Parathyroid adenoma (tissue), 2 donors: Measurements from ENCODE around the gene ZNF70.

Source experiments
- H2AFZ ChIP-seq: fragments of 300-600 bp; sonication (generic); one replicate; pipeline ENCODE4 v1.7.0; 2017; ENCODE audit warnings: antibody characterized with exemption, mild to moderate bottlenecking
- H3K27ac ChIP-seq: fragments of 300-600 bp; sonication (generic); one replicate; pipeline ENCODE4 v1.7.0; 2017
- H3K27me3 ChIP-seq: fragments of 300-600 bp; sonication (generic); one replicate; pipeline ENCODE4 v1.7.0; 2017; ENCODE audit warnings: low read length; ENCODE audit not compliant: control insufficient read depth, insufficient read depth
- H3K36me3 ChIP-seq: fragments of 300-600 bp; sonication (generic); one replicate; pipeline ENCODE4 v1.7.0; 2017; ENCODE audit warnings: low read length; ENCODE audit not compliant: control insufficient read depth, insufficient read depth
- H3K4me1 ChIP-seq: fragments of 300-600 bp; sonication (generic); one replicate; pipeline ENCODE4 v1.7.0; 2017; ENCODE audit warnings: control low read depth
- H3K4me2 ChIP-seq: fragments of 300-600 bp; sonication (generic); one replicate; pipeline ENCODE4 v1.7.0; 2017; ENCODE audit warnings: low read length
- H3K4me3 ChIP-seq: fragments of 300-600 bp; sonication (generic); one replicate; pipeline ENCODE4 v1.7.0; 2017; ENCODE audit warnings: low read depth, low read length
- H3K79me2 ChIP-seq: fragments of 300-600 bp; sonication (generic); one replicate; pipeline ENCODE4 v1.7.0; 2017; ENCODE audit warnings: control low read depth
- H3K9ac ChIP-seq: fragments of 300-600 bp; sonication (generic); one replicate; pipeline ENCODE4 v1.7.0; 2017; ENCODE audit warnings: mild to moderate bottlenecking
- H3K9me3 ChIP-seq: fragments of 300-600 bp; sonication (generic); one replicate; pipeline ENCODE4 v1.7.0; 2017; ENCODE audit warnings: low read length; ENCODE audit not compliant: control insufficient read depth
- CTCF ChIP-seq: fragments of 300-600 bp; sonication (generic); IDR thresholded peaks from one replicate; pipeline ENCODE4 v1.7.0; 2017; ENCODE audit warnings: antibody characterized with exemption, mild to moderate bottlenecking
- donor health status: primary hyperparathyroidism.

Gene ZNF70

GRCh38 chr22:23751441-23751996 lies 607 bp upstream of the ZNF70 start:
- no peak for TF ChIP-seq CTCF
- Histone ChIP-seq H3K4me3 (peak overlapping the region; percentile 74), H3K4me1 (peaks cover 2% of the 10 kb centered on the region), H3K36me3 (no peaks in the 10 kb centered on the region), H3K27me3 (no peaks in the 10 kb centered on the region), H3K27ac (peak overlapping the region; percentile 85), H3K9me3 (no peaks in the 10 kb centered on the region), H3K4me2 (peak overlapping the region; percentile 94), H3K9ac (peak overlapping the region; percentile 21), H2AFZ (peak overlapping the region; percentile 90), H3K79me2 (no peaks in the 10 kb centered on the region)

GRCh38 chr22:23750367-23750713 lies 572 bp downstream of the ZNF70 start:
- H2AFZ ChIP-seq, result peak overlapping the region; percentile 69
- H3K4me2 ChIP-seq, result peak overlapping the region; percentile 98
- H3K79me2 ChIP-seq, result no peaks in the 10 kb centered on the region
- H3K27me3 ChIP-seq, result no peaks in the 10 kb centered on the region
- no peaks in the 10 kb centered on the region for H3K9me3 ChIP-seq
- no peak for TF ChIP-seq CTCF
- peaks cover 2% of the 10 kb centered on the region for H3K4me1 ChIP-seq
- peak overlapping the region; percentile 79 for H3K4me3 ChIP-seq
- peak overlapping the region; percentile 63 for H3K27ac ChIP-seq
- H3K9ac ChIP-seq, result no peak overlapping the region
- no peaks in the 10 kb centered on the region for H3K36me3 ChIP-seq

- H3K27ac ChIP-seq, result peak overlapping the region; percentile 63
- H3K4me2 ChIP-seq, result peak overlapping the region; percentile 98
- no peaks in the 10 kb centered on the region for H3K79me2 ChIP-seq
- no peaks in the 10 kb centered on the region for H3K9me3 ChIP-seq
- H2AFZ ChIP-seq, result peak overlapping the region; percentile 69
- no peaks in the 10 kb centered on the region for H3K27me3 ChIP-seq
- peak overlapping the region; percentile 79 for H3K4me3 ChIP-seq
- no peak overlapping the region for H3K9ac ChIP-seq
- TF ChIP-seq CTCF, result no peak
- peaks cover 5% of the 10 kb centered on the region for H3K4me1 ChIP-seq
- no peaks in the 10 kb centered on the region for H3K36me3 ChIP-seq
Observed at GRCh38 chr22:23749841-23750301, 1.0 kb downstream of the ZNF70 start.

GRCh38 chr22:23745791-23746190 lies 5.1 kb downstream of the ZNF70 start:
- peak overlapping the region; percentile 2 for H3K4me2 ChIP-seq
- no peak for TF ChIP-seq CTCF
- no peak overlapping the region for H3K4me3 ChIP-seq
- H3K27ac ChIP-seq, result peak overlapping the region; percentile 58
- no peaks in the 10 kb centered on the region for H3K9me3 ChIP-seq
- no peak overlapping the region for H3K9ac ChIP-seq
- no peaks in the 10 kb centered on the region for H3K79me2 ChIP-seq
- no peaks in the 10 kb centered on the region for H3K27me3 ChIP-seq
- no peaks in the 10 kb centered on the region for H3K36me3 ChIP-seq
- H3K4me1 ChIP-seq, result peaks cover 11% of the 10 kb centered on the region
- peak overlapping the region; percentile 5 for H2AFZ ChIP-seq

GRCh38 chr22:23744485-23744884 lies 6.4 kb downstream of the ZNF70 start:
- Histone ChIP-seq H3K79me2 (no peaks in the 10 kb centered on the region), H3K4me2 (no peak overlapping the region), H3K36me3 (no peaks in the 10 kb centered on the region), H3K27ac (no peak overlapping the region), H3K4me3 (no peak overlapping the region), H3K9me3 (no peaks in the 10 kb centered on the region), H3K4me1 (peaks cover 9% of the 10 kb centered on the region), H2AFZ (no peak overlapping the region), H3K27me3 (no peaks in the 10 kb centered on the region), H3K9ac (no peak overlapping the region)
- TF ChIP-seq CTCF, result no peak
